Myometrial cell (primary cell): ENCODE data around the gene INTS12. TPM values are rescaled to one million over a fixed set of nuclear protein-coding genes. Genes with fewer than 3 reads are reported as not detected.

Experiments used
- total RNA-seq: library from RNA; depleted of rRNA; stranded (reverse); fragments of >200 nt; gene quantifications from 2 replicates; pipeline ENCODE4 v1.2.3, GENCODE V29; 2015

The INTS12 gene
- total RNA-seq = 15.6 and 23.7 TPM in 2 replicates

DNA sequence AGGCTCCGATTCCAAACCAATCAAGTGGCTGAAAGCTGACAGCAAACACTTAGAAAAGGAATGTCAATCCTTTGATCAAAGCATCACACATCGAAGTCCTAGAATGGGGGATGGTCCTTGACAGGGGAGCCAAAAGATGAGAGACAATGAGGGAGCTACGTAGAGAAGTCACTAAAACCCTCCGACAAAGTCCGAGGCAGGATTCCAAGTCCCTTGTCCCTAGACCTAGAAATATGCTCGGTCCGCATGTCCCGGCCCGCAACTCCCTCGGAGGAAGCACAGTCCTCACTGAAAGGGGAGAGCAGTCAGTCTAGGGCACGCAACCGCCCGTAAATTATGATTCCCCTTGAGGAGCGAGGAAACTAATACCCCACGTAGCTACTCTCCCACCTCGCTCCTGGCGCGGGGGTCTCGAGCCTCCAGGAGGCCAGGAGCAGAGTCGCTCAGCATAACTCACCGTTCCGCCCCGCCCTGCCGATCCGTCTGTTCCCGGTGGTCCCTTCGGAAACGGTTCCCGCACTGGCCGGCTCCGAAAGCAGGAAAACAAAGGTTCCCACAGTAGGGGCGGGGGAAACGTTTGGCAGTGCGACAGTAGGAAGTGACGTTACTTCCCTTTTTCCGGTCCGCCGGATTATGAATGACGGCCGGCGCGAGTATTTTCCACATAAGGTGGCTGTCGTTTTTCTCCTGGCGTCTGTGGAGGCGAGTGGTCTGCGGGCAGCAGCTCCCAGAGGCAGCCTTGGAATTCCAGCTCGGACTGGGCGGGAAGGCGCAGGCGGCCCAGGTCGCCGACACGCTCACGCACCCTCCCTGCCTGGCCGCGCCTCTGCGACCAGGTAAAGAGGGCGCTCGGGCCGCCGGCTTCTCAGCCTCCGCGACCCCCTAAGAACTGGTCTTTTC is at the start of gene INTS12, which contains the start of gene GSTCD:
INTS12 (minus strand) TSS at position 509 of the 900 bp plus-strand sequence. CDS start 8,684 bp downstream, outside the sequence.
GSTCD (plus strand) TSS at position 604 of the 900 bp plus-strand sequence. CDS start 8,830 bp downstream, outside the sequence.

Other genes starting within 250 kb of the INTS12 start
- gene PPA2, start 234.6 kb downstream of the INTS12 start, total RNA-seq = 62.9 and 110 TPM in 2 replicates
- gene ARHGEF38, start 156.1 kb downstream of the INTS12 start, total RNA-seq = not detected in 2 replicates
- gene GSTCD, start 95 bp upstream of the INTS12 start, total RNA-seq = 7.8 and 12.6 TPM in 2 replicates
- gene NPNT, start 186.8 kb upstream of the INTS12 start, total RNA-seq = not detected in 2 replicates